ENCODE data around the gene SRBD1. TPM values are rescaled to one million over a fixed set of nuclear protein-coding genes. Genes with fewer than 3 reads are reported as not detected.

SRBD1 gene
- polyA plus RNA-seq, 3 donors = 5.8 to 9.2 (median 7.0) TPM

DNA sequence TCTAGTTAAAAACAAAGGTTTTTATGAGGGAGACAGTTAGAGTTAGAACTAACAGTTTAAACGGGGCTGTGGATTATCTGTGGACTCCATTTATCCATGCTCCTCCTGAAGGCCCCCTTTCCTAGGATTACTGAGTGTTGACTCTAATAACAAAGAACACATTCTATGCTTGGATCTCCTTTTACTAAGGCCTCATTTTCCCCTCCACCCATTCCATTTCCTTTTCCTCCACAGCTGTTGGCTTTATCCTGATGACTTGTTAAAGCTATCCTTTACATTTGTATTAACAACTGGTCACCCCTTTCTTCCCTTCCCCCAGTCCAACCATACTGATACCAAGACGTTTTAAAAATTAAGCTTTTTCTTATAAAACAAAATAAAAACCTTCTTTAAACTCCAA, 220.6 kb downstream of the SRBD1 start:
- no peaks in the 10 kb centered on the region for H3K4me1 Mint-ChIP-seq
- Histone ChIP-seq H3K4me1 (ENCODE audit: control insufficient read depth in 1 of 2, insufficient read depth in 2 of 2, low read length in 2 of 2) (no peaks in the 10 kb centered on the region), H2AFZ (ENCODE audit: insufficient read depth, low read depth, low read length, poor library complexity, severe bottlenecking) (no peak overlapping the region), H3K27ac (ENCODE audit: low read depth in 1 of 2, low read length in 2 of 2) (no peak overlapping the region), H3K36me3 (replicated peaks in 1 of 2; ENCODE audit: control insufficient read depth in 1 of 2, insufficient read depth in 2 of 2, low read length in 2 of 2) (peaks cover 21 to 62% of the 10 kb centered on the region in 2 donors), H3K79me2 (ENCODE audit: insufficient read depth, low read length) (no peaks in the 10 kb centered on the region), H4K20me1 (ENCODE audit: insufficient read depth, low read length) (no peaks in the 10 kb centered on the region), H3K9me3 (replicated peaks in 1 of 2; ENCODE audit: control insufficient read depth in 1 of 2, insufficient read depth in 1 of 2, low read length in 2 of 2) (no peaks in the 10 kb centered on the region), H3K27me3 (ENCODE audit: control insufficient read depth in 2 of 2, insufficient read depth in 2 of 2, low read length in 2 of 2) (no peaks in the 10 kb centered on the region), H3K4me2 (replicated peaks; ENCODE audit: extremely low read depth, low read length, poor library complexity, severe bottlenecking) (no peak overlapping the region), H3K9ac (ENCODE audit: insufficient read depth, low read length, poor library complexity, severe bottlenecking) (no peak overlapping the region), H3K4me3 (replicated peaks in 1 of 3; ENCODE audit: low read depth in 2 of 3, low read length in 3 of 3) (no peak overlapping the region)
- no peaks in the 10 kb centered on the region for H3K9me3 Mint-ChIP-seq
- H3K4me3 Mint-ChIP-seq = no peak overlapping the region
- intact Hi-C loops (cut with micrococcal nuclease) = no loop called here
- 100% methylated on average over 1 of the region's 2 CpGs for WGBS (ENCODE audit: insufficient coverage)
- peaks cover 0 to 2% (median 0%) of the 10 kb centered on the region in 3 donors for H3K27me3 Mint-ChIP-seq (ENCODE audit: low read depth in 3 of 3)
- H3K27ac Mint-ChIP-seq = no peak overlapping the region
- TF ChIP-seq, protein P1, sequence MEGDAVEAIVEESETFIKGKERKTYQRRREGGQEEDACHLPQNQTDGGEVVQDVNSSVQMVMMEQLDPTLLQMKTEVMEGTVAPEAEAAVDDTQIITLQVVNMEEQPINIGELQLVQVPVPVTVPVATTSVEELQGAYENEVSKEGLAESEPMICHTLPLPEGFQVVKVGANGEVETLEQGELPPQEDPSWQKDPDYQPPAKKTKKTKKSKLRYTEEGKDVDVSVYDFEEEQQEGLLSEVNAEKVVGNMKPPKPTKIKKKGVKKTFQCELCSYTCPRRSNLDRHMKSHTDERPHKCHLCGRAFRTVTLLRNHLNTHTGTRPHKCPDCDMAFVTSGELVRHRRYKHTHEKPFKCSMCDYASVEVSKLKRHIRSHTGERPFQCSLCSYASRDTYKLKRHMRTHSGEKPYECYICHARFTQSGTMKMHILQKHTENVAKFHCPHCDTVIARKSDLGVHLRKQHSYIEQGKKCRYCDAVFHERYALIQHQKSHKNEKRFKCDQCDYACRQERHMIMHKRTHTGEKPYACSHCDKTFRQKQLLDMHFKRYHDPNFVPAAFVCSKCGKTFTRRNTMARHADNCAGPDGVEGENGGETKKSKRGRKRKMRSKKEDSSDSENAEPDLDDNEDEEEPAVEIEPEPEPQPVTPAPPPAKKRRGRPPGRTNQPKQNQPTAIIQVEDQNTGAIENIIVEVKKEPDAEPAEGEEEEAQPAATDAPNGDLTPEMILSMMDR (IDR thresholded peaks at IDR 0.05) = no peak
- DNase-seq = no peak
- peaks cover 32 to 52% of the 10 kb centered on the region in 2 donors for H3K36me3 Mint-ChIP-seq

DNA sequence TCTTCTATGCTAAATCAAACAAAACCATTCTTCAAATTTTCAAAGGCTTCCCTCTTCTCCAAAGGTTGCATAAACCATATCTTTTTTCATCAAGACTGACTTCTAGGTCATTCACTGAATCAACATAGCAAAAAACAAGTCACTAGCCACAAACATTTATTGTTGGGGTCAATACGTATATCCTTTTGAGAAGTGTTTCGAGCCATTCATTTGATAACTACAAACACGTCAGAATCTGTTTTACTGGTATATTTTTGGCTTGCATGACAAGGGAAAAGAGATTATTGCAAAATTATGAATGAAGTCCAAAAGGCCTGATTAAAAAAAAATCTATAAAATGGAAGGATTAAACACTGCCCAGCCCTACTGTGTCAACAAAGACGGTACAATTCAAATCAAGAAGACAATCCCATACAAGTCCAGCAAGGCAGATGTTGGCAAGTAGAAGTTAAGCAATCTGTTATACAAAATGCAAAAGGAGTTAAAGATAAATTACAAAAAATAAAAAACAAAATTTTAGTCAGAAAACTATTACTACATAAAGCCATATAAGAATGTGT, 222.4 kb downstream of the SRBD1 start:
- Histone ChIP-seq H3K27me3 (ENCODE audit: control insufficient read depth in 2 of 2, insufficient read depth in 2 of 2, low read length in 2 of 2) (no peaks in the 10 kb centered on the region), H3K27ac (ENCODE audit: low read depth in 1 of 2, low read length in 2 of 2) (no peak overlapping the region), H3K4me2 (replicated peaks; ENCODE audit: extremely low read depth, low read length, poor library complexity, severe bottlenecking) (no peak overlapping the region), H3K36me3 (replicated peaks in 1 of 2; ENCODE audit: control insufficient read depth in 1 of 2, insufficient read depth in 2 of 2, low read length in 2 of 2) (peaks cover 21 to 62% of the 10 kb centered on the region in 2 donors), H4K20me1 (ENCODE audit: insufficient read depth, low read length) (no peaks in the 10 kb centered on the region), H3K4me1 (ENCODE audit: control insufficient read depth in 1 of 2, insufficient read depth in 2 of 2, low read length in 2 of 2) (no peaks in the 10 kb centered on the region), H3K79me2 (ENCODE audit: insufficient read depth, low read length) (no peaks in the 10 kb centered on the region), H3K4me3 (replicated peaks in 1 of 3; ENCODE audit: low read depth in 2 of 3, low read length in 3 of 3) (no peak overlapping the region), H3K9ac (ENCODE audit: insufficient read depth, low read length, poor library complexity, severe bottlenecking) (no peak overlapping the region), H3K9me3 (replicated peaks in 1 of 2; ENCODE audit: control insufficient read depth in 1 of 2, insufficient read depth in 1 of 2, low read length in 2 of 2) (no peaks in the 10 kb centered on the region), H2AFZ (ENCODE audit: insufficient read depth, low read depth, low read length, poor library complexity, severe bottlenecking) (no peak overlapping the region)
- Mint-ChIP-seq H3K4me3 (no peak overlapping the region), H3K4me1 (no peaks in the 10 kb centered on the region), H3K27me3 (ENCODE audit: low read depth in 3 of 3) (peaks cover 0 to 2% (median 0%) of the 10 kb centered on the region in 3 donors), H3K9me3 (peaks cover 0 to 2% (median 0%) of the 10 kb centered on the region in 7 donors), H3K27ac (no peak overlapping the region), H3K36me3 (peaks cover 29 to 47% of the 10 kb centered on the region in 2 donors)
- intact Hi-C loops (cut with micrococcal nuclease) = no loop called here
- DNase-seq = no peak
- TF ChIP-seq, protein P1 (IDR thresholded peaks at IDR 0.05) = no peak
- WGBS (ENCODE audit: insufficient coverage) = no CpG with 5 or more reads among the region's 4 CpGs
